IMR-90 (cell line): ENCODE results near the gene HYOU1. TPM values are rescaled to one million over a fixed set of nuclear protein-coding genes. Genes with fewer than 3 reads are reported as not detected.

Source experiments
- ATAC-seq: fragments of 200-7000 bp; cut with Tn5 transposase; 2 replicates; pipeline ENCODE4 v1.9.1; 2020; ENCODE audit warnings: low read depth, mild to moderate bottlenecking, moderate library complexity
- BruUV-seq: library from RNA; stranded (reverse); fragments of 400-500 nt; replicated peaks from 2 replicates; lab custom pipeline; 2021; lab: Mats Ljungman, UMichigan
- CTCF ChIA-PET: fragments of 300-600 bp; formaldehyde crosslinking; extraction: SDS; loops from one replicate; lab custom pipeline; 2021; ENCODE audit warnings: antibody characterized with exemption; lab: Yijun Ruan, JAX
- POLR2A ChIA-PET: fragments of 300-600 bp; sonication (Branson Sonifier 250); formaldehyde crosslinking; loops from one replicate; lab custom pipeline; 2022; ENCODE audit warnings: antibody characterized with exemption; ENCODE audit not compliant: unreplicated experiment; lab: Charles Lee
- DNase-seq: peaks from one replicate; pipeline ENCODE4 v3.0.0; 2013
- H2AFZ ChIP-seq: replicated peaks from 2 replicates; pipeline ENCODE3; 2013; ENCODE audit warnings: low read length, mild to moderate bottlenecking; ENCODE audit not compliant: poor library complexity
- H2AK5ac ChIP-seq: 2 replicates; pipeline ENCODE4 v1.6.1; 2013; ENCODE audit warnings: low read depth, low read length, inconsistent platforms
- H2AK9ac ChIP-seq: replicated peaks from 2 replicates; pipeline ENCODE3; 2013; ENCODE audit warnings: mild to moderate bottlenecking, low read depth, low read length, moderate library complexity; ENCODE audit not compliant: poor library complexity
- H2BK120ac ChIP-seq: 2 replicates; pipeline ENCODE4 v1.6.1; 2013; ENCODE audit warnings: low read depth, low read length, inconsistent platforms
- H2BK15ac ChIP-seq: 3 replicates; pipeline ENCODE4 v1.6.1; 2013; ENCODE audit warnings: low read depth, low read length, inconsistent platforms
- H2BK20ac ChIP-seq: 2 replicates; pipeline ENCODE4 v1.6.1; 2013; ENCODE audit warnings: low read depth, mild to moderate bottlenecking, inconsistent platforms, low read length, moderate library complexity
- H2BK5ac ChIP-seq: 2 replicates; pipeline ENCODE4 v1.6.1; 2013; ENCODE audit warnings: mild to moderate bottlenecking, low read depth, low read length, inconsistent platforms; ENCODE audit not compliant: poor library complexity, severe bottlenecking
- H3K14ac ChIP-seq: replicated peaks from 2 replicates; pipeline ENCODE4 v1.6.1; 2013; ENCODE audit warnings: low read depth, low read length, inconsistent platforms
- H3K18ac ChIP-seq: 2 replicates; pipeline ENCODE4 v1.6.1; 2013; ENCODE audit warnings: low read depth, low read length, control low read depth
- H3K23ac ChIP-seq: 2 replicates; pipeline ENCODE4 v1.6.1; 2013; ENCODE audit warnings: low read depth, low read length, inconsistent platforms
- H3K27ac ChIP-seq: 2 replicates; pipeline ENCODE4 v1.5.1; 2013; ENCODE audit warnings: mild to moderate bottlenecking, control low read depth, low read length; ENCODE audit not compliant: insufficient read depth
- H3K27me3 ChIP-seq: 2 replicates; pipeline ENCODE4 v1.6.1; 2013; ENCODE audit warnings: low read length; ENCODE audit not compliant: control insufficient read depth, insufficient read depth
- H3K36me3 ChIP-seq: 2 replicates; pipeline ENCODE4 v1.6.1; 2013; ENCODE audit warnings: low read length, mixed read lengths; ENCODE audit not compliant: control insufficient read depth, insufficient read depth
- H3K4ac ChIP-seq: 2 replicates; pipeline ENCODE4 v1.6.1; 2013; ENCODE audit warnings: low read depth, low read length, inconsistent platforms
- H3K4me1 ChIP-seq: 2 replicates; pipeline ENCODE4 v1.6.1; 2013; ENCODE audit warnings: low read length, mixed read lengths; ENCODE audit not compliant: control insufficient read depth, insufficient read depth
- H3K4me2 ChIP-seq: 2 replicates; pipeline ENCODE4 v1.6.1; 2013; ENCODE audit warnings: low read depth, mild to moderate bottlenecking, control low read depth, low read length, moderate library complexity
- H3K4me3 ChIP-seq: 2 replicates; pipeline ENCODE4 v1.5.1; 2013; ENCODE audit warnings: low read depth, mild to moderate bottlenecking, control low read depth, low read length, moderate library complexity; ENCODE audit not compliant: insufficient read depth
- H3K56ac ChIP-seq: 2 replicates; pipeline ENCODE4 v1.6.1; 2013; ENCODE audit warnings: low read length, inconsistent platforms; ENCODE audit not compliant: insufficient read depth; ENCODE audit errors: extremely low read depth
- H3K79me1 ChIP-seq, 2 experiments: 2 replicates each; pipeline ENCODE4 v1.6.1; 2013; ENCODE audit warnings: low read length in 2 of 2, inconsistent platforms in 1 of 2, low read depth in 1 of 2
- H3K9ac ChIP-seq: 2 replicates; pipeline ENCODE4 v1.6.1; 2013; ENCODE audit warnings: low read depth, low read length, control low read depth
- H3K9me1 ChIP-seq: 2 replicates; pipeline ENCODE4 v1.6.1; 2013; ENCODE audit warnings: low read length, inconsistent platforms; ENCODE audit not compliant: insufficient read depth
- H3K9me3 ChIP-seq: 2 replicates; pipeline ENCODE4 v1.6.1; 2013; ENCODE audit warnings: low read length; ENCODE audit not compliant: control insufficient read depth, insufficient read depth
- H4K20me1 ChIP-seq: 2 replicates; pipeline ENCODE4 v1.6.1; 2013; ENCODE audit warnings: low read length, inconsistent platforms; ENCODE audit not compliant: insufficient read depth
- H4K5ac ChIP-seq: 2 replicates; pipeline ENCODE4 v1.6.1; 2013; ENCODE audit warnings: mild to moderate bottlenecking, low read depth, low read length, control low read depth
- H4K8ac ChIP-seq, 2 experiments: 2 replicates each; pipeline ENCODE4 v1.6.1; 2013; ENCODE audit warnings: low read depth in 2 of 2, low read length in 2 of 2, control low read depth in 1 of 2, inconsistent platforms in 1 of 2
- H4K91ac ChIP-seq: 2 replicates; pipeline ENCODE4 v1.6.1; 2013; ENCODE audit warnings: low read depth, low read length, inconsistent platforms; ENCODE audit not compliant: insufficient read depth
- CEBPB ChIP-seq: IDR thresholded peaks from 2 replicates; pipeline ENCODE4 v1.6.1; 2012; ENCODE audit warnings: low read depth, low read length, improper control_type of control experiment
- FOS ChIP-seq: fragments of 150-350 bp; IDR thresholded peaks from 2 replicates; pipeline ENCODE4 v1.6.1; 2016; ENCODE audit warnings: low read depth, low read length
- NFE2L2 ChIP-seq: fragments of 150-350 bp; IDR thresholded peaks from 2 replicates; pipeline ENCODE4 v1.6.1; 2016; ENCODE audit warnings: low read depth, mild to moderate bottlenecking, low read length
- SMC3 ChIP-seq: fragments of 150-350 bp; IDR thresholded peaks from 2 replicates; pipeline ENCODE4 v1.6.1; 2016; ENCODE audit warnings: low read depth, mild to moderate bottlenecking, antibody characterized with exemption, low read length, moderate library complexity
- WGBS, 2 experiments: methylation state at CpG; one replicate each; pipeline versions ENCODE4 v1.1.5 to v1.1.7; 2013; ENCODE audit warnings: missing lambda C conversion rate in 2 of 2; ENCODE audit not compliant: insufficient read length in 1 of 2; ENCODE audit errors: extremely low coverage in 2 of 2; 5-methylcytosine and 5-hydroxymethylcytosine counted together
- dilution Hi-C: fragments of 300-500 bp; cut with HindIII; formaldehyde crosslinking; loops from one replicate; pipeline ENCODE4 v1.14.3; 2018; ENCODE audit warnings: low sequenced_read_pairs; ENCODE audit not compliant: unreplicated experiment
- in situ Hi-C: fragments of 300-500 bp; cut with MboI; formaldehyde crosslinking; loops from 3 replicates; pipeline ENCODE4 v1.14.3; 2019; ENCODE audit warnings: low sequenced_read_pairs, inconsistent platforms, mixed read lengths
- intact Hi-C: fragments of 100-400 bp; cut with micrococcal nuclease; formaldehyde crosslinking; loops from 2 replicates; pipeline ENCODE4 v1.10.0; 2022
- polyA plus RNA-seq, 3 experiments: library from polyadenylated mRNA; depleted of rRNA; stranded (reverse); fragments of >200 nt; gene quantifications; 2 replicates each; pipeline ENCODE4 v1.2.3, GENCODE V29; 2012; ENCODE audit warnings: low replicate concordance in 1 of 3
- total RNA-seq: library from RNA; depleted of rRNA; stranded (reverse); fragments of >200 nt; gene quantifications from 2 replicates; pipeline ENCODE4 v1.2.3, GENCODE V29; 2012
- TF ChIP-seq, protein P1 (sequence below): fragments of 150-350 bp; IDR thresholded peaks from 2 replicates; pipeline ENCODE4 v1.6.1; 2017; ENCODE audit warnings: mild to moderate bottlenecking, antibody characterized with exemption, low read length, low read depth

The HYOU1 gene
- total and polyA plus RNA-seq, 2 of the 4 experiments (the other 2 are of a cell fraction) = 117 to 181 TPM

DNA sequence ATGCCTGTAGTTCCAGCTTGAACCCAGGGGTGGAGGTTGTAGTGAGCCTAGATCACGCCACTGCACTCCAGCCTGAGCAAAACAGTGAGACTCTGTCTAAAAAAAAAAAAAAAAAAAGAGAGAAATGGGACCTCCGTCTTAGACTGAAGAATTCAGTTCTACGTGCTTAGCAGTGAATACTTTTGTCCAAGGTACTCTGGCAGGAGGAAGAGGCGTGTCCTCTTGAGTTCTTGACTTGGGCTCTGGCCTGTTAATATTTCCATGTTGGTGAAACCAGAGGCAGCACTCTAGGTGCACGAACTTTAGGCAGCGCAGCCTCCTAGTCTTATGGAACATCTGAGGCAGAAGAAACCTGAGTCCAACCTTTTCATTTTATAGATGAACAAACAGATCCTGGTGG lies 30.1 kb upstream of the HYOU1 start:
- no peak overlapping the region for H3K9ac ChIP-seq
- H4K91ac ChIP-seq = no peak overlapping the region
- H4K5ac ChIP-seq = no peak overlapping the region
- H4K20me1 ChIP-seq = 0 out of 2 replicates have a peak, but pooled peaks cover 4% of the 10 kb centered on the region
- H2BK120ac ChIP-seq = no peak overlapping the region
- H3K9me1 ChIP-seq = peaks cover 12% of the 10 kb centered on the region; the same call in 1 of the 2 replicates
- POLR2A ChIA-PET = no interaction called here
- H3K27ac ChIP-seq = no peak overlapping the region
- dilution Hi-C loops = no loop called here
- H2AFZ ChIP-seq = no peak overlapping the region
- H4K8ac ChIP-seq = no peak overlapping the region
- no peaks in the 10 kb centered on the region for H3K27me3 ChIP-seq
- 100% methylated on average over 2 of the region's 6 CpGs; no CpG with 5 or more reads in 1 of the 2 experiments for WGBS, 2 experiments
- no peak overlapping the region for H3K4me2 ChIP-seq
- CTCF ChIA-PET = no interaction called here
- H2BK15ac ChIP-seq = no peak overlapping the region
- peaks cover 9% of the 10 kb centered on the region for H3K36me3 ChIP-seq
- no peak overlapping the region for H2BK20ac ChIP-seq
- H2BK5ac ChIP-seq = no peak overlapping the region
- H2AK9ac ChIP-seq = peak overlapping the region; percentile 73
- H3K9me3 ChIP-seq = no peaks in the 10 kb centered on the region
- in situ Hi-C loops = no loop called here
- intact Hi-C loops = no loop called here
- no TSS peak for BruUV-seq
- H3K23ac ChIP-seq = peak overlapping the region; percentile 72
- no peak for ATAC-seq
- H3K4ac ChIP-seq = no peak overlapping the region
- no peak overlapping the region for H3K56ac ChIP-seq
- no peak overlapping the region for H3K4me3 ChIP-seq
- peaks cover 30 to 42% of the 10 kb centered on the region in 2 experiments; a peak in 3 of 4 replicates for H3K79me1 ChIP-seq
- H3K4me1 ChIP-seq = peaks cover 7% of the 10 kb centered on the region
- no peak overlapping the region for H3K14ac ChIP-seq
- TF ChIP-seq SMC3 (no peak), CEBPB (no peak), FOS (no peak), NFE2L2 (no peak)
- TF ChIP-seq, protein P1, sequence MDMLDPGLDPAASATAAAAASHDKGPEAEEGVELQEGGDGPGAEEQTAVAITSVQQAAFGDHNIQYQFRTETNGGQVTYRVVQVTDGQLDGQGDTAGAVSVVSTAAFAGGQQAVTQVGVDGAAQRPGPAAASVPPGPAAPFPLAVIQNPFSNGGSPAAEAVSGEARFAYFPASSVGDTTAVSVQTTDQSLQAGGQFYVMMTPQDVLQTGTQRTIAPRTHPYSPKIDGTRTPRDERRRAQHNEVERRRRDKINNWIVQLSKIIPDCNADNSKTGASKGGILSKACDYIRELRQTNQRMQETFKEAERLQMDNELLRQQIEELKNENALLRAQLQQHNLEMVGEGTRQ = no peak
- no peak overlapping the region for H2AK5ac ChIP-seq
- DNase-seq = no peak
- no peak overlapping the region for H3K18ac ChIP-seq
